ENCODE results near the gene FNTB.

FNTB gene

DNA sequence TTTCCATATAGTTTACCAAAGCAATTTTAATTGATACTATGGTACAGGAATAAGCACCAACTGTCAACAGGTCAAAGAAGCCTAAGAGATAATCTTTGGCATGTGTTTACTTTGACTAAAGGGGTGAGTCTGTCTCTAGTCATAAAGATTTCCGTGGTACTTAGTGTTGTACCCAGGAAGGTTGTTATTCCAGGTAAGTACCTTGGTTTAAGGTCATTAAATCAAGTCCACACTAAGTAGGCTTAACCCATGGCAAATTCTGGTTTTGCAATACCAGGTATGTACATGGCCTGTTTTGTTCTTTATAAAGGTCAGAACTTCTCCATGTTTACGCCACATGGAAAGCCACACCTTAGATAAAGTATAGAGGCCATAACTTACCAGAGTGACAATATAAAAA, 105.7 kb downstream of the FNTB start:
- no peak for DNase-seq

DNA sequence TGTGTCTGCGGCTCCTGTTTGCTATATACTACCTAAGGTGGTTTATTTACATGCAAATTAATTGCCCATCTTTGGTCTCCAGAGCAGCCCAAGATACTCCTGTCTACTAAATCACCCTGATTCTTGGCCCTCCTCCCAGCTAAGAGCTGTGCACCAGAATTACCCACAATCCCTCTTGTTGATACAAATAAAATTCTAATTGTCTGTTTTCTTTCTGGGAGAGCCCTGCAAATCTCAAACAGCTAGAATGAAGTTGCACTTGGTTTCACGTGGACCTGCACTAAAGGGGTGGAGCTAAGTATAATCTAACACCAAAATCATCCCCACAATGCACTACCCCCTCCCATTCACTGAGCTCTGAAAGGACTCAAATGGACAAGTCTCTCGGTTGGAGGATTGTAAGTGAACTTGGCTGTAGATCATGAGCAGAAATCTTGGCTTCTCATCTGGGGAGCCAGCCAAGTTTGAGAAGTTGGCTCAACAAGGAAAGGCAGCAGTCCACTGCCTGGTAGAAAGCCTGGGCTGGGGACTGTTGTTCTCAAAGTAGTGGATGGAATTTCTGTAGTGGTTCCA, 109.0 kb downstream of the FNTB start:
- DNase-seq: peak; percentile 89

DNA sequence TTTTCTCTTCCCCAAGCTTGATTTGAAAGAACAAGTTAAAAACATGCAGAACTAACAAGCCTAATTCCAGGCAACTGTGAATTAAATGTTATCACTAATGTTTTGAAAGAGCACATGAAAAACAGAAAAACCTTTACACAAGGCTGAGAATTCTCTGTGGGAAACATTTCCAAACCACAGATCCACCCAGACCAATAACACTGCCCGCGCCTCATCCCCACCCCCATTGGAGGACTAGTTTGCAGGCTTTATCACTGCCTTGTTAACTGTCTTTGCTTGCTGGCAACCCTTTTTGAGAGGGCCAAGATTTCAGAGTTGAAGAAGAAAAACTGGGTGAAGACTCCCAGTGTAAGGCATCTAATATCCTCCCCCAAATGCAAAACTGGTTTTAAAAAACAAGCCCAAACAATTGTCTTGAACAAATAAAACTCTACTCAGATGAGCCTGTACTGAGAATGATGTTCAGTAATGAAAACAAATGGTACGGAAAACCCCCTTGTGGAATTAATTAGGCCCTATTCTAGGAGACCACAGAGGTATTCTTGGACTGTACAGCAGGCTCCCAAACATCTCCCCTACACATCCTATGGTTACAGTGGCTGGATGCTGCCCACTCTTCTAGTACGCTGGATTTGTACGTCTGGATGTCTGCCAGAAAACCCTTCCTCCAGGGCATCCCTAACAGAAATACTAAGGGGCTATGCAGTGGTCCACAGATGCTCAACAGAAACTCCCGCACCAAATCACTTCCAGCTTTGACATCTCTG, 109.8 kb downstream of the FNTB start:
- no peak for DNase-seq

DNA sequence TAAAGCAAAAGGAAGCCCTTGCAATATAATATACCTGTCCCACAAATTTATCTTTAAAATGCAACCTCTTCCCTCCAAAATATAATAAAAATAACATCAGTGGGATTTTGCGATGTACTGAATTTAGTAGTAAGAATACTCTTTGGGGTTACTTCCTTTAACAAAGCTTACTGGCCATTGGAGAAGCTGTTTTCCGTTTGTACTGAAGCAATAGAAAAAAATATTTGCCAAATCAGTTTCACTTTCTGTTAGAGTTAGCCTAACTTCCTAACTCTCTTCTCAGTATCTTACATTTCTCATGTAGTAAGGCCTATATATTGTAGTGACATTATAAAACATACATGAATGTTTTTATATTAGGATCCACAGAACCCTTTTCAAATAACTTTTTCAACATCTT, 111.9 kb downstream of the FNTB start:
- DNase-seq: no peak

DNA sequence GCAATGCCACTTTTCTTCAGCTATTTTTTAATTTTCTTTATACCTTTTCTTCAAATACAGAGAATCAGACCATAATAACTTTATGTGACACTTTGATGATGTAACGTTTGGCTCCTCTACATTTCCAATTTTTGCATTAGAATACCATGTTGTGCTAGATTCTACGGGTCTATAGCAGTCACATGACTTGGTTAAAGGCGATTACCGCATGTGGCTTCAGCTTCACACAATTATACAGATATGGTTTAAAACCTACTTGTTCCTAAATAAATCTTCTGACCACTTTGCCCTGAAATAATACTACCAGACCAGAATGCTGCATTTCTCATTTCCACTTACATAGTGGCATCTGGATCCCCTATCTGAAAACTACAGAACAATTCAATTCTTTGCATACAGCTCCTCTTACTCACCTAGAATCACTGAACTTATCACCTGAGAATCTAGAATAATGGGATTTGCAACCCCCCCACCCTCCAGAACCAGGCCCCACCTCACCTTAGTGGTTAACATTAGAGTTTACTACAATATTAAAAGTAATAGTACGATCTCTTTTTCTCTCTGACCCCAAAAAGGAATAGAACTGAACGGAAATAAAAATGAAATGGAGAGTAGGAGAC, 114.3 kb downstream of the FNTB start:
- no peak for DNase-seq

DNA sequence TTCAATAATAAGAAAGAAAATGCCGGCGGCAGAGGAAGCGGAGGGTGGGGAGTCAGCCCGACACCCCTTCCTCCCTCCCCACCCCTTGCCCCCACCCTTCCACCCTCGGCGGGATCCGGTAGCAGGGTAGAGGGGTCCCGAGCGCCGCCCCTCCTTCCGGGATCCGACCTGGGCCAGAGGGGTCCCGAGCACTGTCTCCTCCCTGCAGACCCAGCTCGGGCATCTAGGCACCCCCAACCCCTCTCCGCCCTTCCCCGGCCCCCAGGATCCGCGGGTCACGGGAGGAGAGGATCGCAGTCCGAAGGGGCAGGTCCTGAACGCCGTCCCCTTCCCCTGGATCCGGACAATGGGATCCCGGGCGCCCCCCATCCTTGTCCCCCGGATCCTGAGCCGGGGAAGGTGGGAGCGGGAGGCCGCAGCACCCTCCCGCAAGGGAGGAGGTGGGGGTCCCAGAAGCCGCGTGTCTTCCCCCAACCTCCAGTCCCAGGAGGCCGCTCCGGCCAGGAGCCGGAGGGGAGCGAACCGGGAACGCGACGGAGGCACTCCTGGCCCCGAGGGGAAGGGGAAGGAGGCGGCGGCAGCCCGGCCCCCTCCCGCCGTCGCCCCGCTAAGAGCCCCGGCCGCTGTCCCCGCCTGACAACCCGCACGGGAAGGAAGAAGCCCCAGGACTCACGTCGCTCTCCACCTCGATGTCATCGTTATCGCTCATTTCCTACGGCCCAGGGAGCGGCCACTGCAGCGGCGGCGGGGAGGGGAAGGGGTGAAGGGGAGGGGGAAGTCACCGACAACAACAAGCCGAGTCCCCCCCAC, 115.1 kb downstream of the FNTB start:
- DNase-seq: peak; percentile 59

DNA sequence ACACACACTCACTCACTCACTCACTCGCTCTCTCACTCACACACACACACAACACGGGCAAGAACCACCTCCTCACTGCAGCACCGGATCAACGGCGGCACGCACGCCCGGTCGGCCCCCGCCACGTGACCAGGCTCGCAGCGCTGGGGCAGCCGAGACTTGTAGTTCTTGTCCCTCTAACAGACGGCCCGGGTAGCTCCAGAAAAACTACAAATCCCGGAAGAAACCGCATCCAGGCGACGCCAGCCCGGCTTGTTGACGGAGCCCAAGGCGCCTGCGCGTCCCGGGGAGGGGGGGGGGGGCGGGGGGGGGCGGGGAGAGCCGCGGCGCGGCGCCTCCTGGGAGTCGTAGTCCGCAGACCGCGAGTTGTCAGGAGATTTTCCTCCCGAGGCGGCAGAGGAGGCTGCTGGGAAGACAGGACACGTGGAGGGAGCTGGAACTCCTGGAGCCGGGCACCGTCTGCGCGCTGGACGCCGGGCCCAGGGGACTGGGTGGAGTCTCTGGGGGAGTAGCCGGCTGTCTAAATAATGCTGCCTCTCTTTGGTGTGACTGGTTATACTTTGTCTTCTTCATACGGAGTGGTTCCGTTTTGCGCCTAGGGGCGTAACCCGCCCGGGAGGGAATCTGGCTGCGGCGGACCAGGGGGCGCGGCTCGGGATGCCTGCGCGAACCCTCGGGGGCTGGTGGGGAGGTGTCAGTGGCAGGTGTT, 115.9 kb downstream of the FNTB start, which contains the start of gene MAX:
MAX (minus strand) TSS at position 77 of the 709 bp plus-strand sequence. CDS start 178 bp downstream, outside the sequence.
- DNase-seq: peak; percentile 100

DNA sequence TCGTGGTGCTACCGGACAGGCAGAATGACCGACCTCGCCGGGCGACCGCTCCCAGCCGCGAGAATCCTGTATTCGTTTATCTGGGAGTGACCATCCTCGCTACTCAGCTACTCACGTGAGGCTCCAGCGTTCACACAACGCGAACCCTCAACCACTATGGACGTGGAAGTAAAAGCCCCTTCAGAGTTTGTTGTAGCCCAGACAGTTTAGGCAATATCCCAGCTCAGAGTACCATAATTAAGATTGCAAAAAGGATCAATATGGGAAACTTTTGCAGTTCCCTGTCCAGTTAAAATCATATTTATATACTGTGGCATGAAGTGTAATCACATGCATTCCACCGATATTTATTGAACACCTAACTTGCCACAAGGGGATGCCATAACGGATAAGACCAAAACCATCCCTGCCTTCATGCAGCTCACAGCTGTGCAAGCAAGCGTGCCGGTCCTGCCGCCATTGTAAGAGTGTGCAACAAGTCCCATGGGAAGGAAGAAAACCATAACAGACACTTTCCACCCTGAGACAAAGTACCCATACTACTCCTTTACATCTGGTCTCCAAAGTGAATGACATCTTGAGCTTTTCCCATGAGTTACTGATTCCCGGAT, 116.6 kb downstream of the FNTB start:
- no peak for DNase-seq

DNA sequence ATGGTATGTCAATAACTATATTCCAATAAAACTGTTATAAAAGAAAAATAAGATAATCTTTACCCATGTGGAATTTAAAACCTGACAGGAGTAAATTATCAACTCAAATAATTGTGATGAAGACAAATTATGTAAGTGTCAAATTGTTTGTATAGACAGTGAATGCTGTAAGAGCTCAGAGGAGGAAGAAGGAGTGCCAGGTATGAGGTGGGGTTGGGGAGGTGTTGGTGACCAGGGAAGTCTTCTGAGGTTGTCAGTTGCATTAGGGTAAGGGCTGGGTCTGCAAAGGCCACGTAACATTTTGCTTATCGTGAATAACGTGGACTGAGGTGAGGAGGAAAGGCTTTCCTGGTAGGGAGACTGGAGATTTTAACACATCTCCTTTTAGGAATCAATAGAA, 118.1 kb downstream of the FNTB start:
- no peak for DNase-seq

DNA sequence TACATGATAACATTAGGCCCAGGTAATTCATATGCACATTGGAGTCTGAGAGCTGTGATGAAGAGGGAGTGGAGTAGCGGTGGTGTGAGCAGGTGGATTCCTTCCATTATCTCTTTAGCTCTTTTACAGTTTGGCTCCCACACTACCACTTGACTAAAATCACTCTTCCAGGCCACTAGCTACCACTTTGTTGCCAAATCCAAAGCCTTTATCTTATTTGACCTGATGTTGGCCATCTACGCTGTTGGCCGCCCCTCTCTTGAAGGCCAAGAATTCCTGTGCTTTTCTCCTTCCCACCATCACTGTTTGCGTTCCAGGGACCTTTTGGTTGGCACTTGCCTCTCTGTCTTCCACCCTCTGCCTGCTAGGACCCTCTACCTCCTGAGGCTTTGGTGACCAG, 119.6 kb downstream of the FNTB start:
- DNase-seq: no peak

DNA sequence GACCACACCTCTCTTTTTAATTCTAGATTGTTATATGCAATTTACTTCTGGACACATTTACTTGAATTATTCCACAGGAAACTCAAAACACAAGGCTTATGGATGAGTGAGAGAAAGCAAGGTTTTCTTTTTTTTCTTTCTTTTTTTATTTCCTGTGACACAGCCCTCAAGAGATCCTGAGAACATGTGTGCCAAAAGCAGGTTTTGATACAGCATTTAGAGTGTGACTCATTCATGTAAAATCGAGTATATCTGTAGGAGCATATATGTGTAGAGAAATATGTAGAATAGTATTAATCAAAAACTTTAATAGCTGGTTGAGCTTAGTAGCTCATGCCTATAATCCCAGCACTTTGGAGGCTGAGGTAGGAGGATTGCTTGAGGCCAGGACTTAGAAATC, 120.0 kb downstream of the FNTB start:
- DNase-seq: no peak

DNA sequence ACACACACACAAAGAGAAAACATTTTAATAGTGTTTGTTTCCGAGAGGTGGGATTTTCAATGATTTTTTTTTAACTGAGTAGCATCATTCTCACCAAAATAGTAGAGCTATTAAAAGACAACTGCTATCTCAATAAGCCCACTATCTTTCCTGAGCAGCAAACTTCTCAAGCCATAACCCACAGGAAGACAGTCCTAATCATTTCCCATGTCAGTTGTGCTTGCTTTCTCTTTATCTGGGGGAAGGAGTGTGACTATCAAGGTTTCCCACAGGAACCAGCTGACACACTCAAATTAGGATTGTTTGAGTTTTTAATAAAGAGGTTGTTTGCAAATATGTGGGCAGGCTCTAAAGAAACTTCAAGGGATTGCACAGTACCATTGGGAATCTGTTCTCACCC, 120.5 kb downstream of the FNTB start:
- no peak for DNase-seq

DNA sequence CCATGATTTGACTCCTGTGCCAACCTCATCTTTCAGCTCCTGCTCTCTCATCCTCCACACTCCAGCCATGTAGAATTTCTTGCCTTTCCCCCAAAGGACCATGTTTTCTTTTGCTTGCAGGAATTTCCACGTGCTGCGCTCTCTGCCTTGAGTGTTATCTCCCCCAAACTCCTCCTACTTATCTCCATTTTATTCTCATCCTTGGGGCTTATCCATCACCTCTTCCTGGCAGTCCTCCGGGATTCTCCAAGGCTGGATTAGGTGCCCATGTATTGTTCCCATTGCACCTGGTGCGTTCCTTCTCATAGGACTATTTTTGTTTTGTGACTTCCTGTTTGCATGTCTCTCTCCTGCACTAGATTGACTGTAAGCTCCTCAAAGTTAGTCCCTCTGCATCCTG, 122.7 kb downstream of the FNTB start:
- no peak for DNase-seq

DNA sequence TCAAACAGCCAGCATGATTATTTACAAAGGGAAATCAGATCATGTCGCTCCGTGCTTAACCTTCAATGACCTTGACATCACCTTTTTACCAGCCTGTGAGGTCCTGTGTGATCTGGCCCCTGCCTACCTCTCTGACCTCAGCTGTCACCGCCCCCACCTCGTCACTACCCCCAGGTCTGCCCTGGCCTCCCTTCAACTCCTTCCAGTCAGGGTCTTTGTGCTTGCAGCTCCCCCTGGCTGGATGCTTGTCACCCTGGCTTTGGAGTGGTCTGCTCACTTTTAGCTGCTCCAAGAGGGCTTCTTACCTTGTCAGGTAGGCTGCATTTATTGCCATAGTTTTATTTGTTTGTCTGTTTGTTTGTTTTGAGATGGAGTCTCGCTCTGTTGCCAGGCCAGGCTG, 123.8 kb downstream of the FNTB start:
- DNase-seq: no peak

Measured in femur (tissue), 1 donor.